ENCODE results near the gene PHOSPHO2.

Gene PHOSPHO2

GRCh38 chr2:169705927-169706326 is 11.7 kb downstream of the PHOSPHO2 start:
- Histone ChIP-seq H3K27ac (ENCODE audit: low read length) (no peak overlapping the region), H3K9me3 (ENCODE audit: control insufficient read depth in 1 of 2, low read length in 2 of 2) (no peaks in the 10 kb centered on the region), H3K4me1 (ENCODE audit: control insufficient read depth in 1 of 2, insufficient read depth in 2 of 2, low read length in 2 of 2) (peaks cover 0 to 8% of the 10 kb centered on the region in 2 donors), H3K4me3 (ENCODE audit: low read depth in 1 of 2, low read length in 2 of 2) (no peak overlapping the region), H3K36me3 (ENCODE audit: control insufficient read depth in 1 of 2, insufficient read depth in 2 of 2, low read length in 2 of 2) (no peaks in the 10 kb centered on the region), H3K27me3 (ENCODE audit: low read depth, low read length) (no peaks in the 10 kb centered on the region)

- H3K36me3 ChIP-seq (ENCODE audit: control insufficient read depth in 1 of 2, insufficient read depth in 2 of 2, low read length in 2 of 2): no peaks in the 10 kb centered on the region
- H3K4me3 ChIP-seq (ENCODE audit: low read depth in 1 of 2, low read length in 2 of 2): no peak overlapping the region
- H3K9me3 ChIP-seq (ENCODE audit: control insufficient read depth in 1 of 2, low read length in 2 of 2): no peaks in the 10 kb centered on the region
- no peak overlapping the region for H3K27ac ChIP-seq (ENCODE audit: low read length)
- no peaks in the 10 kb centered on the region for H3K27me3 ChIP-seq (ENCODE audit: low read depth, low read length)
- H3K4me1 ChIP-seq (ENCODE audit: control insufficient read depth in 1 of 2, insufficient read depth in 2 of 2, low read length in 2 of 2): peaks cover 4 to 8% of the 10 kb centered on the region in 2 donors
Measured at GRCh38 chr2:169707626-169708025, 13.4 kb downstream of the PHOSPHO2 start.

GRCh38 chr2:169709331-169709730 is 15.1 kb downstream of the PHOSPHO2 start:
- no peaks in the 10 kb centered on the region for H3K36me3 ChIP-seq (ENCODE audit: control insufficient read depth in 1 of 2, insufficient read depth in 2 of 2, low read length in 2 of 2)
- H3K9me3 ChIP-seq (ENCODE audit: control insufficient read depth in 1 of 2, low read length in 2 of 2): no peaks in the 10 kb centered on the region
- no peaks in the 10 kb centered on the region for H3K27me3 ChIP-seq (ENCODE audit: low read depth, low read length)
- H3K27ac ChIP-seq (ENCODE audit: low read length): no peak overlapping the region
- H3K4me1 ChIP-seq (ENCODE audit: control insufficient read depth in 1 of 2, insufficient read depth in 2 of 2, low read length in 2 of 2): peaks cover 3 to 4% of the 10 kb centered on the region in 2 donors
- H3K4me3 ChIP-seq (ENCODE audit: low read depth in 1 of 2, low read length in 2 of 2): no peak overlapping the region

- Histone ChIP-seq H3K27ac (ENCODE audit: low read length) (no peak overlapping the region), H3K4me1 (ENCODE audit: control insufficient read depth in 1 of 2, insufficient read depth in 2 of 2, low read length in 2 of 2) (peaks cover 8 to 9% of the 10 kb centered on the region in 2 donors), H3K36me3 (ENCODE audit: control insufficient read depth in 1 of 2, insufficient read depth in 2 of 2, low read length in 2 of 2) (no peaks in the 10 kb centered on the region), H3K4me3 (ENCODE audit: low read depth in 1 of 2, low read length in 2 of 2) (no peak overlapping the region), H3K9me3 (ENCODE audit: control insufficient read depth in 1 of 2, low read length in 2 of 2) (no peaks in the 10 kb centered on the region), H3K27me3 (ENCODE audit: low read depth, low read length) (no peaks in the 10 kb centered on the region)
Measured at GRCh38 chr2:169709981-169710380, 15.7 kb downstream of the PHOSPHO2 start.

- Histone ChIP-seq H3K36me3 (ENCODE audit: control insufficient read depth in 1 of 2, insufficient read depth in 2 of 2, low read length in 2 of 2) (no peaks in the 10 kb centered on the region), H3K27ac (ENCODE audit: low read length) (no peak overlapping the region), H3K27me3 (ENCODE audit: low read depth, low read length) (no peaks in the 10 kb centered on the region), H3K4me3 (ENCODE audit: low read depth in 1 of 2, low read length in 2 of 2) (no peak overlapping the region), H3K9me3 (ENCODE audit: control insufficient read depth in 1 of 2, low read length in 2 of 2) (no peaks in the 10 kb centered on the region), H3K4me1 (ENCODE audit: control insufficient read depth in 1 of 2, insufficient read depth in 2 of 2, low read length in 2 of 2) (peaks cover 13 to 26% of the 10 kb centered on the region in 2 donors)
Measured at GRCh38 chr2:169711751-169712509, 17.7 kb downstream of the PHOSPHO2 start.

GRCh38 chr2:169712791-169713227 is 18.5 kb downstream of the PHOSPHO2 start:
- Histone ChIP-seq H3K9me3 (ENCODE audit: control insufficient read depth in 1 of 2, low read length in 2 of 2) (no peaks in the 10 kb centered on the region), H3K4me1 (ENCODE audit: control insufficient read depth in 1 of 2, insufficient read depth in 2 of 2, low read length in 2 of 2) (peaks cover 13 to 28% of the 10 kb centered on the region in 2 donors), H3K27ac (ENCODE audit: low read length) (no peak overlapping the region), H3K36me3 (ENCODE audit: control insufficient read depth in 1 of 2, insufficient read depth in 2 of 2, low read length in 2 of 2) (no peaks in the 10 kb centered on the region), H3K27me3 (ENCODE audit: low read depth, low read length) (no peaks in the 10 kb centered on the region), H3K4me3 (ENCODE audit: low read depth in 1 of 2, low read length in 2 of 2) (no peak overlapping the region)

GRCh38 chr2:169713331-169713730 is 19.1 kb downstream of the PHOSPHO2 start:
- H3K9me3 ChIP-seq (ENCODE audit: control insufficient read depth in 1 of 2, low read length in 2 of 2): no peaks in the 10 kb centered on the region
- no peaks in the 10 kb centered on the region for H3K36me3 ChIP-seq (ENCODE audit: control insufficient read depth in 1 of 2, insufficient read depth in 2 of 2, low read length in 2 of 2)
- H3K4me3 ChIP-seq (ENCODE audit: low read depth in 1 of 2, low read length in 2 of 2): no peak overlapping the region
- H3K27ac ChIP-seq (ENCODE audit: low read length): no peak overlapping the region
- H3K27me3 ChIP-seq (ENCODE audit: low read depth, low read length): no peaks in the 10 kb centered on the region
- peaks cover 13 to 28% of the 10 kb centered on the region in 2 donors for H3K4me1 ChIP-seq (ENCODE audit: control insufficient read depth in 1 of 2, insufficient read depth in 2 of 2, low read length in 2 of 2)

- Histone ChIP-seq H3K27ac (ENCODE audit: low read length) (no peak overlapping the region), H3K4me3 (ENCODE audit: low read depth in 1 of 2, low read length in 2 of 2) (peak overlapping the region; percentile 33 to 57)
Measured at GRCh38 chr2:169714699-169715098, 20.4 kb downstream of the PHOSPHO2 start.

GRCh38 chr2:169715379-169716237 is 21.3 kb downstream of the PHOSPHO2 start:
- Histone ChIP-seq H3K27ac (ENCODE audit: low read length) (no peak overlapping the region), H3K4me1 (ENCODE audit: control insufficient read depth in 1 of 2, insufficient read depth in 2 of 2, low read length in 2 of 2) (peaks cover 13 to 24% of the 10 kb centered on the region in 2 donors), H3K27me3 (ENCODE audit: low read depth, low read length) (no peaks in the 10 kb centered on the region)

More at GRCh38 chr2:169714699-169715098, 20.4 kb downstream of the PHOSPHO2 start:
- Histone ChIP-seq H3K27me3 (ENCODE audit: low read depth, low read length) (no peaks in the 10 kb centered on the region), H3K9me3 (ENCODE audit: control insufficient read depth in 1 of 2, low read length in 2 of 2) (no peaks in the 10 kb centered on the region), H3K4me1 (ENCODE audit: control insufficient read depth in 1 of 2, insufficient read depth in 2 of 2, low read length in 2 of 2) (peaks cover 13 to 28% of the 10 kb centered on the region in 2 donors), H3K36me3 (ENCODE audit: control insufficient read depth in 1 of 2, insufficient read depth in 2 of 2, low read length in 2 of 2) (no peaks in the 10 kb centered on the region)

GRCh38 chr2:169716238-169716886 is 22.1 kb downstream of the PHOSPHO2 start:
- peaks cover 13 to 24% of the 10 kb centered on the region in 2 donors for H3K4me1 ChIP-seq (ENCODE audit: control insufficient read depth in 1 of 2, insufficient read depth in 2 of 2, low read length in 2 of 2)
- H3K27ac ChIP-seq (ENCODE audit: low read length): no peak overlapping the region
- H3K36me3 ChIP-seq (ENCODE audit: control insufficient read depth in 1 of 2, insufficient read depth in 2 of 2, low read length in 2 of 2): no peaks in the 10 kb centered on the region
- H3K27me3 ChIP-seq (ENCODE audit: low read depth, low read length): no peaks in the 10 kb centered on the region
- H3K9me3 ChIP-seq (ENCODE audit: control insufficient read depth in 1 of 2, low read length in 2 of 2): no peaks in the 10 kb centered on the region
- peak overlapping the region; percentile 33 to 57 for H3K4me3 ChIP-seq (ENCODE audit: low read depth in 1 of 2, low read length in 2 of 2)

More at GRCh38 chr2:169715379-169716237, 21.3 kb downstream of the PHOSPHO2 start:
- Histone ChIP-seq H3K36me3 (ENCODE audit: control insufficient read depth in 1 of 2, insufficient read depth in 2 of 2, low read length in 2 of 2) (no peaks in the 10 kb centered on the region), H3K9me3 (ENCODE audit: control insufficient read depth in 1 of 2, low read length in 2 of 2) (no peaks in the 10 kb centered on the region), H3K4me3 (ENCODE audit: low read depth in 1 of 2, low read length in 2 of 2) (peak overlapping the region; percentile 33 to 57)

Data from muscle layer of duodenum (tissue), 2 donors.